ENCODE results near the gene BEND7. TPM values are rescaled to one million over a fixed set of nuclear protein-coding genes. Genes with fewer than 3 reads are reported as not detected.

The BEND7 gene
- total RNA-seq, 1 donor from 2014 or later = 21.1 TPM

DNA sequence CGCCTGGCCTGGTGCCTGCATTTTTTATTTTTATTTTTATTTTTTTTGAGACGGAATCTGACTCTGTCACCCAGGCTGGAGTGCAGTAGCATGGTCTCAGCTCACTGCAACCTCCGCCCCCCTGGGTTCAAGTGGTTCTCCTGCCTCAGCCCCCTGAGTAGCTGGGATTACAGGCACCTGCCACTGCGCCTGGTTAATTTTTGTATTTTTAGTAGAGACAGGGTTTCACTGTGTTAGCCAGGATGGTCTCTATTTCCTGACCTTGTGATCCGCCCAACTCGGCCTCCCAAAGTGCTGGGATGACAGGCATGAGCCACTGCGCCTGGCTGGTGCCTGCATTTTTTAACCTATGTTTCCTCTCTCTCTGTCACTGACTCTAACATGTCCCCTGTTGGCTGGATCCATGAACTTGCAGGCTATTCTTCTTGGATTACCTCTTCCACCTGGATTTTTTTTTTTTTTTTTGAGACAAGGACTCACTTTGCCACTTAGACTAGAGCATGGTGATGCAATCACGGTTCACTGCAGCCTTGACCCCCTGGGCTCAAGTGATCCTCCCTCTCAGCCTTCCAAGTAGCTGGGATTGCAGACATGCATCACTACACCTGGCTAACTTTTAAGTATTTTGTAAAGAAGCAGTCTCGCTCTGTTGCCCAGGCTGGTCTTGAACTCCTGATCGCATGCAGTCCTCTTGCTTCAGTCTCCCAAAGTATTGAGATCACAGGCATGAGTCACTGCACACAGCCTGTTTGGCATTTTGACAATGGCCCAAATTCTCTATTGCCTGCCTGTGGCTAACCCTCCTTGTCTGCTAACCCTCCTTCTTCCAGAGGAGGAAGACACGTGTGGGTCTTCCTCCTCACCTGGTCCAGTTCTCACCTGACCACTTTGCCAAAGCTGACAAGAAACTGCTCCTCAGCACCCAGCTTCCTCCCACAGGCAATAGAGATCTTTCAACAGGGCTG, 34.9 kb upstream of the BEND7 start:
- Mint-ChIP-seq H3K9me3 (ENCODE audit: unreplicated experiment) (peaks cover 11% of the 10 kb centered on the region), H3K27ac (ENCODE audit: unreplicated experiment) (no peak overlapping the region), H3K4me3 (ENCODE audit: unreplicated experiment) (no peak overlapping the region), H3K27me3 (ENCODE audit: low read depth, unreplicated experiment) (no peaks in the 10 kb centered on the region), H3K36me3 (ENCODE audit: low read depth, unreplicated experiment) (no peaks in the 10 kb centered on the region), H3K4me1 (ENCODE audit: low read depth, unreplicated experiment) (no peaks in the 10 kb centered on the region)
- peaks cover 2% of the 10 kb centered on the region for H3K27me3 ChIP-seq (ENCODE audit: insufficient read depth, low read length)
- TF ChIP-seq, protein P1, sequence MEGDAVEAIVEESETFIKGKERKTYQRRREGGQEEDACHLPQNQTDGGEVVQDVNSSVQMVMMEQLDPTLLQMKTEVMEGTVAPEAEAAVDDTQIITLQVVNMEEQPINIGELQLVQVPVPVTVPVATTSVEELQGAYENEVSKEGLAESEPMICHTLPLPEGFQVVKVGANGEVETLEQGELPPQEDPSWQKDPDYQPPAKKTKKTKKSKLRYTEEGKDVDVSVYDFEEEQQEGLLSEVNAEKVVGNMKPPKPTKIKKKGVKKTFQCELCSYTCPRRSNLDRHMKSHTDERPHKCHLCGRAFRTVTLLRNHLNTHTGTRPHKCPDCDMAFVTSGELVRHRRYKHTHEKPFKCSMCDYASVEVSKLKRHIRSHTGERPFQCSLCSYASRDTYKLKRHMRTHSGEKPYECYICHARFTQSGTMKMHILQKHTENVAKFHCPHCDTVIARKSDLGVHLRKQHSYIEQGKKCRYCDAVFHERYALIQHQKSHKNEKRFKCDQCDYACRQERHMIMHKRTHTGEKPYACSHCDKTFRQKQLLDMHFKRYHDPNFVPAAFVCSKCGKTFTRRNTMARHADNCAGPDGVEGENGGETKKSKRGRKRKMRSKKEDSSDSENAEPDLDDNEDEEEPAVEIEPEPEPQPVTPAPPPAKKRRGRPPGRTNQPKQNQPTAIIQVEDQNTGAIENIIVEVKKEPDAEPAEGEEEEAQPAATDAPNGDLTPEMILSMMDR (IDR thresholded peaks at IDR 0.05; ENCODE audit: insufficient read depth, low read depth, low read length) = no peak
- H2AFZ ChIP-seq (ENCODE audit: low read depth, low read length) = no peak overlapping the region
- no peak overlapping the region for H3K27ac ChIP-seq (ENCODE audit: low read depth, low read length)
- no peaks in the 10 kb centered on the region for H4K20me1 ChIP-seq (ENCODE audit: insufficient read depth, low read length)
- no peak overlapping the region for H3K9ac ChIP-seq (ENCODE audit: low read length)
- H3K9me3 ChIP-seq (ENCODE audit: insufficient read depth, low read depth, low read length) = peaks cover 8% of the 10 kb centered on the region
- H3K4me2 ChIP-seq (ENCODE audit: low read length) = no peak overlapping the region
- DNase-seq (ENCODE audit: low read depth) = no peak
- no peaks in the 10 kb centered on the region for H3K79me2 ChIP-seq (ENCODE audit: insufficient read depth, low read length)
- H3K4me3 ChIP-seq (ENCODE audit: insufficient read depth, low read depth, low read length) = no peak overlapping the region
- FAIRE-seq = no peak
- peaks cover 6% of the 10 kb centered on the region for H3K4me1 ChIP-seq (ENCODE audit: insufficient read depth, low read length)
- H3K36me3 ChIP-seq (ENCODE audit: insufficient read depth, low read length) = no peaks in the 10 kb centered on the region

DNA sequence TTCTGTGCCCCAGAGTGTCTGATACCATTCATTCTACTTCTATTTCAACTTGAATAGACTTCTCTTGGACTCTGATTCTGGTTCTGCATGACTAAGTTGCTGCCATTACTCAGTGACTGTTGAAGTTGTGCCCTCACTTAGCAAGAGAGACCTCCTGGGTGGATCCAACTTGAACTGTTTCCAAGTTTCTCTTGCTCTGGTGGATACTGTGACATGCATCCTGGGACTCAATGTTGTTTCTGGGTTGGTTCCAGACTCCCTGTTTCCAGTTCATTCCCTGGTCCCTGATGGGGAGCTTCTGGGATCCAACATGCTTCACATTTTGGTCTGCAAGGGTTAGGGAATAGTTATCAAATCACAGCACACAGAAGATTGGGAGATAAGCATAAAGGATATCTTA, 31.8 kb upstream of the BEND7 start:
- no peak overlapping the region for H2AFZ ChIP-seq (ENCODE audit: low read depth, low read length)
- H3K4me1 Mint-ChIP-seq (ENCODE audit: low read depth, unreplicated experiment) = no peaks in the 10 kb centered on the region
- H3K4me3 Mint-ChIP-seq (ENCODE audit: unreplicated experiment) = no peak overlapping the region

More for the DNA sequence above, 31.8 kb upstream of the BEND7 start:
- Histone ChIP-seq H3K79me2 (ENCODE audit: insufficient read depth, low read length) (no peaks in the 10 kb centered on the region), H3K27ac (ENCODE audit: low read depth, low read length) (no peak overlapping the region), H3K4me1 (ENCODE audit: insufficient read depth, low read length) (peaks cover 6% of the 10 kb centered on the region), H3K36me3 (ENCODE audit: insufficient read depth, low read length) (no peaks in the 10 kb centered on the region), H3K4me2 (ENCODE audit: low read length) (peak overlapping the region; percentile 45), H3K27me3 (ENCODE audit: insufficient read depth, low read length) (no peaks in the 10 kb centered on the region), H3K9me3 (ENCODE audit: insufficient read depth, low read depth, low read length) (peaks cover 8% of the 10 kb centered on the region), H3K4me3 (ENCODE audit: insufficient read depth, low read depth, low read length) (no peak overlapping the region), H3K9ac (ENCODE audit: low read length) (no peak overlapping the region), H4K20me1 (ENCODE audit: insufficient read depth, low read length) (no peaks in the 10 kb centered on the region)
- Mint-ChIP-seq H3K27ac (ENCODE audit: unreplicated experiment) (no peak overlapping the region), H3K36me3 (ENCODE audit: low read depth, unreplicated experiment) (no peaks in the 10 kb centered on the region), H3K27me3 (ENCODE audit: low read depth, unreplicated experiment) (no peaks in the 10 kb centered on the region), H3K9me3 (ENCODE audit: unreplicated experiment) (peaks cover 11% of the 10 kb centered on the region)
- peak; percentile 78 for DNase-seq (ENCODE audit: low read depth)
- no peak for TF ChIP-seq EZH2 (IDR thresholded peaks at IDR 0.05; ENCODE audit: insufficient read depth, low read length)
- TF ChIP-seq, protein P1 (IDR thresholded peaks at IDR 0.05; ENCODE audit: insufficient read depth, low read depth, low read length) = no peak
- no peak for FAIRE-seq

Data from astrocyte (in vitro differentiated cells and primary cell).